Measurements from ENCODE around the gene RTP5.

The RTP5 gene

GRCh38 chr2:241854342-241855244, 14.9 kb upstream of the RTP5 start:
- H3K9me3 ChIP-seq (ENCODE audit: insufficient read depth, low read depth, low read length), result no peaks in the 10 kb centered on the region
- H3K4me2 ChIP-seq (ENCODE audit: low read depth, low read length, poor library complexity, severe bottlenecking), result no peak overlapping the region
- TF ChIP-seq, protein P1, sequence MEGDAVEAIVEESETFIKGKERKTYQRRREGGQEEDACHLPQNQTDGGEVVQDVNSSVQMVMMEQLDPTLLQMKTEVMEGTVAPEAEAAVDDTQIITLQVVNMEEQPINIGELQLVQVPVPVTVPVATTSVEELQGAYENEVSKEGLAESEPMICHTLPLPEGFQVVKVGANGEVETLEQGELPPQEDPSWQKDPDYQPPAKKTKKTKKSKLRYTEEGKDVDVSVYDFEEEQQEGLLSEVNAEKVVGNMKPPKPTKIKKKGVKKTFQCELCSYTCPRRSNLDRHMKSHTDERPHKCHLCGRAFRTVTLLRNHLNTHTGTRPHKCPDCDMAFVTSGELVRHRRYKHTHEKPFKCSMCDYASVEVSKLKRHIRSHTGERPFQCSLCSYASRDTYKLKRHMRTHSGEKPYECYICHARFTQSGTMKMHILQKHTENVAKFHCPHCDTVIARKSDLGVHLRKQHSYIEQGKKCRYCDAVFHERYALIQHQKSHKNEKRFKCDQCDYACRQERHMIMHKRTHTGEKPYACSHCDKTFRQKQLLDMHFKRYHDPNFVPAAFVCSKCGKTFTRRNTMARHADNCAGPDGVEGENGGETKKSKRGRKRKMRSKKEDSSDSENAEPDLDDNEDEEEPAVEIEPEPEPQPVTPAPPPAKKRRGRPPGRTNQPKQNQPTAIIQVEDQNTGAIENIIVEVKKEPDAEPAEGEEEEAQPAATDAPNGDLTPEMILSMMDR (conservative IDR thresholded peaks at IDR 0.05; ENCODE audit: low read length), result no peak
- TF ChIP-seq EZH2phosphoT487 (IDR thresholded peaks at IDR 0.05; ENCODE audit: borderline replicate concordance), result no peak
- H3K9me2 ChIP-seq (replicated peaks; ENCODE audit: low read depth, low read length), result no peaks in the 10 kb centered on the region
- H2AFZ ChIP-seq (ENCODE audit: low read length), result no peak overlapping the region
- no peaks in the 10 kb centered on the region for H3K79me2 ChIP-seq (ENCODE audit: insufficient read depth, low read length)
- H3K36me3 ChIP-seq (ENCODE audit: insufficient read depth, low read length), result no peaks in the 10 kb centered on the region
- H3F3A ChIP-seq (ENCODE audit: low read depth), result no peaks in the 10 kb centered on the region
- no peaks in the 10 kb centered on the region for H3K27me3 ChIP-seq (ENCODE audit: insufficient read depth, low read length, poor library complexity, severe bottlenecking)
- H3K9ac ChIP-seq (ENCODE audit: low read depth, low read length, poor library complexity, severe bottlenecking), result no peak overlapping the region
- peaks cover 12% of the 10 kb centered on the region for H3K4me1 ChIP-seq (ENCODE audit: insufficient read depth, low read length, poor library complexity, severe bottlenecking)
- no peak overlapping the region for H3K4me3 ChIP-seq (ENCODE audit: low read length, poor library complexity, severe bottlenecking)
- H4K20me1 ChIP-seq (ENCODE audit: insufficient read depth, low read length, poor library complexity, severe bottlenecking), result no peaks in the 10 kb centered on the region

- peaks cover 18% of the 10 kb centered on the region for H3K4me1 ChIP-seq (ENCODE audit: insufficient read depth, low read length, poor library complexity, severe bottlenecking)
- no peak overlapping the region for H3K9ac ChIP-seq (ENCODE audit: low read depth, low read length, poor library complexity, severe bottlenecking)
- H4K20me1 ChIP-seq (ENCODE audit: insufficient read depth, low read length, poor library complexity, severe bottlenecking), result no peaks in the 10 kb centered on the region
- no peaks in the 10 kb centered on the region for H3K9me2 ChIP-seq (replicated peaks; ENCODE audit: low read depth, low read length)
- H3K36me3 ChIP-seq (ENCODE audit: insufficient read depth, low read length), result no peaks in the 10 kb centered on the region
- no peak overlapping the region for H3K4me3 ChIP-seq (ENCODE audit: low read length, poor library complexity, severe bottlenecking)
- no peaks in the 10 kb centered on the region for H3K27me3 ChIP-seq (ENCODE audit: insufficient read depth, low read length, poor library complexity, severe bottlenecking)
- TF ChIP-seq EZH2phosphoT487 (IDR thresholded peaks at IDR 0.05; ENCODE audit: borderline replicate concordance), result no peak
- TF ChIP-seq, protein P1 (conservative IDR thresholded peaks at IDR 0.05; ENCODE audit: low read length), result no peak
- no peak overlapping the region for H2AFZ ChIP-seq (ENCODE audit: low read length)
- H3K9me3 ChIP-seq (ENCODE audit: insufficient read depth, low read depth, low read length), result no peaks in the 10 kb centered on the region
- no peaks in the 10 kb centered on the region for H3K79me2 ChIP-seq (ENCODE audit: insufficient read depth, low read length)
- no peak overlapping the region for H3K4me2 ChIP-seq (ENCODE audit: low read depth, low read length, poor library complexity, severe bottlenecking)
- no peaks in the 10 kb centered on the region for H3F3A ChIP-seq (ENCODE audit: low read depth)
These were observed 14.2 kb upstream of the RTP5 start for GRCh38 chr2:241855245-241855887.

DNA sequence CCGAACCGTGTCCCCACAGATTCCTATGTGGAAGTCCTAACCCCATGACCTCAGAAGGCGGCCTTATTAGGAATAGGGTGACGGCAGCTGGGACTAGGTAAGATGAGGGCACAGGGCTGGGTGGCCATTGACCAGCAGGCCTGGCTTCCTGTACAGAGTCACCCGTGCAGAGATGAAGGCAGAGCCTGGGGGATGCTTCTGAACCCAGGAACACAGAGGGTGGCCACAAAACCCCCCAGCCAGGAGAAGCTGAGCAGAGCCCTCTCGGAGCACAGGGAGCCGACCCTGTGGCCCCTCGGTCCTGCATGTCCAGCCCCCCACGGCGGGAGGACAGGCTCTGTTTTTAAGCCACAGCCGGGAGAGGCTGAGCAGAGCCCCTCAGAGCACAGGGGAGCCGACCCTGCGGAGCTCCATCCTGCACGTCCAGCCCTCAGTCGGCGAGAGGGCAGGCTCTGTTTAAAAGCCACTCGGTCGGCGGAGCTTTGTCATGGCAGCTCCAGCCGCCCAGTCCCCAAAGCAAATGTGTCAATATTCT, 13.6 kb upstream of the RTP5 start:
- Histone ChIP-seq H3K36me3 (ENCODE audit: insufficient read depth, low read length) (no peaks in the 10 kb centered on the region), H4K20me1 (ENCODE audit: insufficient read depth, low read length, poor library complexity, severe bottlenecking) (no peaks in the 10 kb centered on the region), H3K4me1 (ENCODE audit: insufficient read depth, low read length, poor library complexity, severe bottlenecking) (peaks cover 18% of the 10 kb centered on the region), H2AFZ (ENCODE audit: low read length) (no peak overlapping the region), H3K4me2 (ENCODE audit: low read depth, low read length, poor library complexity, severe bottlenecking) (no peak overlapping the region), H3K9me3 (ENCODE audit: insufficient read depth, low read depth, low read length) (no peaks in the 10 kb centered on the region), H3K9me2 (replicated peaks; ENCODE audit: low read depth, low read length) (no peaks in the 10 kb centered on the region), H3K9ac (ENCODE audit: low read depth, low read length, poor library complexity, severe bottlenecking) (no peak overlapping the region), H3F3A (ENCODE audit: low read depth) (no peaks in the 10 kb centered on the region), H3K79me2 (ENCODE audit: insufficient read depth, low read length) (no peaks in the 10 kb centered on the region), H3K27me3 (ENCODE audit: insufficient read depth, low read length, poor library complexity, severe bottlenecking) (no peaks in the 10 kb centered on the region), H3K4me3 (ENCODE audit: low read length, poor library complexity, severe bottlenecking) (no peak overlapping the region)
- TF ChIP-seq, protein P1 (conservative IDR thresholded peaks at IDR 0.05; ENCODE audit: low read length), result no peak
- no peak for TF ChIP-seq EZH2phosphoT487 (IDR thresholded peaks at IDR 0.05; ENCODE audit: borderline replicate concordance)

Data from Loucy (cell line).